GM12878 (cell line): ENCODE measurements around the gene FIBCD1. TPM values are rescaled to one million over a fixed set of nuclear protein-coding genes. Genes with fewer than 3 reads are reported as not detected.

Source experiments
- ATAC-seq: fragments of 200-7000 bp; cut with Tn5 transposase; 3 replicates; pipeline ENCODE4 v1.9.1; 2020; ENCODE audit warnings: mild to moderate bottlenecking, moderate library complexity
- BruUV-seq: library from RNA; stranded (reverse); fragments of 400-500 nt; replicated peaks from 2 replicates; lab custom pipeline; 2021; lab: Mats Ljungman, UMichigan
- CTCF ChIA-PET: fragments of 300-600 bp; sonication (Branson Sonifier 250); formaldehyde crosslinking; extraction: SDS; loops from one replicate; lab custom pipeline; 2021; ENCODE audit warnings: inconsistent platforms; lab: Yijun Ruan, JAX
- POLR2A ChIA-PET: fragments of 350-600 bp; formaldehyde crosslinking; extraction: SDS; loops from one replicate; lab custom pipeline; 2021; ENCODE audit warnings: inconsistent platforms; lab: Charles Lee
- RAD21 ChIA-PET: fragments of 300-600 bp; sonication (Branson Sonifier 250); formaldehyde crosslinking; loops from one replicate; lab custom pipeline; 2023; ENCODE audit warnings: antibody characterized with exemption; ENCODE audit not compliant: unreplicated experiment; lab: Charles Lee
- SMC1A ChIA-PET: fragments of 300-600 bp; sonication (Branson Sonifier 250); formaldehyde crosslinking; loops from one replicate; lab custom pipeline; 2023; ENCODE audit not compliant: unreplicated experiment, uncharacterized antibody; lab: Charles Lee
- DNase-seq: peaks from one replicate; pipeline ENCODE4 v3.0.0-alpha.2; 2011; ENCODE audit warnings: low read depth, low spot score
- FAIRE-seq: peaks from 3 replicates; lab custom pipeline; 2011; peaks lifted over from hg19 to GRCh38; lab: Jason Lieb, UNC
- H2AFZ ChIP-seq: 2 replicates; pipeline ENCODE4 v1.6.0; 2011; ENCODE audit warnings: low read depth, low read length, control low read depth; ENCODE audit not compliant: control insufficient read depth
- H3K27ac ChIP-seq: 2 replicates; pipeline ENCODE4 v1.5.1; 2011; ENCODE audit warnings: control low read depth; ENCODE audit not compliant: control insufficient read depth, insufficient read depth
- H3K27me3 ChIP-seq, 2 experiments: replicated peaks in 1 of 2; 2 replicates each; pipeline versions ENCODE4 v1.6.0 to v1.6.1; 2011; ENCODE audit warnings: low read length in 1 of 2; ENCODE audit not compliant: control insufficient read depth in 2 of 2, insufficient read depth in 2 of 2
- H3K36me3 ChIP-seq, 2 experiments: 2 replicates each; pipeline ENCODE4 v1.5.1; 2011; ENCODE audit warnings: low read length in 1 of 2; ENCODE audit not compliant: control insufficient read depth in 2 of 2, insufficient read depth in 2 of 2
- H3K4me1 ChIP-seq: 2 replicates; pipeline ENCODE4 v1.6.1; 2011; ENCODE audit warnings: mild to moderate bottlenecking, low read length, moderate library complexity, mixed read lengths; ENCODE audit not compliant: control insufficient read depth, insufficient read depth
- H3K4me2 ChIP-seq: 2 replicates; pipeline ENCODE4 v1.6.0; 2011; ENCODE audit warnings: control low read depth; ENCODE audit not compliant: control insufficient read depth, insufficient read depth
- H3K4me3 ChIP-seq: fragments of 200-600 bp; sonication (generic); 2 replicates; pipeline ENCODE4 v1.5.1; 2016
- H3K79me2 ChIP-seq: 2 replicates; pipeline ENCODE4 v1.6.0; 2011; ENCODE audit warnings: low read length; ENCODE audit not compliant: control insufficient read depth, insufficient read depth
- H3K9ac ChIP-seq: 2 replicates; pipeline ENCODE4 v1.8.0; 2011; ENCODE audit warnings: low read length, control low read depth, mixed read lengths; ENCODE audit not compliant: control insufficient read depth, insufficient read depth
- H3K9me3 ChIP-seq: replicated peaks from 3 replicates; pipeline ENCODE4 v1.5.1; 2011; ENCODE audit warnings: mild to moderate bottlenecking, low read length; ENCODE audit not compliant: control insufficient read depth, insufficient read depth
- H4K20me1 ChIP-seq: 2 replicates; pipeline ENCODE4 v1.6.0; 2011; ENCODE audit not compliant: control insufficient read depth, insufficient read depth
- BCL3 ChIP-seq: IDR thresholded peaks from 2 replicates; pipeline ENCODE4 v1.6.1; 2011; ENCODE audit warnings: borderline replicate concordance, low read depth, mild to moderate bottlenecking, moderate library complexity, low read length; ENCODE audit not compliant: insufficient read depth, poor library complexity, severe bottlenecking
- CBX5 ChIP-seq: sonication (generic); IDR thresholded peaks from 2 replicates; pipeline ENCODE4 v1.6.1; 2016; ENCODE audit warnings: low read depth, moderate library complexity, mild to moderate bottlenecking, inconsistent platforms
- CHD2 ChIP-seq: IDR thresholded peaks from 2 replicates; pipeline ENCODE4 v1.6.1; 2011; ENCODE audit warnings: low read depth, low read length, improper control_type of control experiment, borderline replicate concordance
- CHD4 ChIP-seq: fragments of 200-600 bp; sonication (generic); IDR thresholded peaks from 2 replicates; pipeline ENCODE4 v1.6.1; 2016; ENCODE audit warnings: mild to moderate bottlenecking
- ETV6 ChIP-seq, 2 experiments: fragments of 450-650 bp in 1 of 2; IDR thresholded peaks in 1 of 2; conservative IDR thresholded peaks in 1 of 2; 2 replicates each; pipeline ENCODE4 v1.6.1; 2014; ENCODE audit warnings: antibody characterized with exemption in 1 of 2, borderline replicate concordance in 1 of 2, low read depth in 1 of 2, mild to moderate bottlenecking in 1 of 2, moderate library complexity in 1 of 2
- FOXK2 ChIP-seq: fragments of 450-650 bp; IDR thresholded peaks from 2 replicates; pipeline ENCODE4 v1.6.1; 2017; ENCODE audit warnings: mild to moderate bottlenecking, moderate library complexity
- JUNB ChIP-seq: IDR thresholded peaks from 2 replicates; pipeline ENCODE4 v1.6.1; 2016; ENCODE audit warnings: antibody characterized with exemption, mild to moderate bottlenecking
- KDM1A ChIP-seq: fragments of 200-600 bp; sonication (generic); IDR thresholded peaks from 2 replicates; pipeline ENCODE4 v1.6.1; 2016; ENCODE audit warnings: borderline replicate concordance
- NFIC ChIP-seq: IDR thresholded peaks from 2 replicates; pipeline ENCODE4 v1.6.1; 2012; ENCODE audit warnings: low read depth, mild to moderate bottlenecking, inconsistent platforms, low read length, moderate library complexity
- PAX5 ChIP-seq: IDR thresholded peaks from 2 replicates; pipeline ENCODE4 v1.6.1; 2011; ENCODE audit warnings: low read depth, low read length, borderline replicate concordance
- POLR2A ChIP-seq: IDR thresholded peaks from 2 replicates; pipeline ENCODE4 v1.6.1; 2011; ENCODE audit warnings: low read depth, mild to moderate bottlenecking, low read length
- TARDBP ChIP-seq: IDR thresholded peaks from 2 replicates; pipeline ENCODE4 v1.6.1; 2016; ENCODE audit warnings: borderline replicate concordance
- YBX1 ChIP-seq: fragments of 450-650 bp; IDR thresholded peaks from 2 replicates; pipeline ENCODE4 v1.6.1; 2016; ENCODE audit warnings: antibody characterized with exemption
- ZNF622 ChIP-seq: fragments of 450-650 bp; IDR thresholded peaks from 2 replicates; pipeline ENCODE4 v1.6.1; 2017; ENCODE audit warnings: mild to moderate bottlenecking, inconsistent platforms
- WGBS: methylation state at CpG from one replicate; pipeline ENCODE4 v1.1.6; 2016; ENCODE audit warnings: low lambda C conversion rate; ENCODE audit not compliant: insufficient replicate concordance, insufficient coverage; ENCODE audit errors: missing lambda C conversion rate; 5-methylcytosine and 5-hydroxymethylcytosine counted together
- in situ Hi-C: fragments of 300-500 bp; cut with MboI; formaldehyde crosslinking; loops from 9 replicates; pipeline ENCODE4 v1.14.3; 2018; ENCODE audit warnings: mixed read lengths
- intact Hi-C: fragments of 100-400 bp; cut with micrococcal nuclease; formaldehyde crosslinking; loops from one replicate; pipeline ENCODE4 v1.14.2; 2022; ENCODE audit not compliant: unreplicated experiment
- polyA plus RNA-seq, 11 experiments: library from polyadenylated mRNA; depleted of rRNA in 4 of 11; unstranded in 6 of 11; stranded (reverse) in 5 of 11; fragments of >200 nt; fragmentation: Nextera tagmentation in 4 of 11; fragmentation: Illumina TruSeq in 1 of 11; extraction: Ambion mirVana in 4 of 11; extraction: Trizol in 1 of 11; gene quantifications; 1 replicate in 1 of 11; 2 replicates in 10 of 11; pipeline versions ENCODE4 v1.2.1 to v1.2.3, GENCODE V29; 2011 to 2016; ENCODE audit warnings: inconsistent platforms in 2 of 11, missing spikeins in 2 of 11, low read depth in 1 of 11
- total RNA-seq, 4 experiments: library from RNA; depleted of rRNA in 3 of 4; stranded (reverse); fragments of >200 nt in 3 of 4; fragmentation: Illumina TruSeq in 1 of 4; extraction: Trizol in 1 of 4; gene quantifications; 2 replicates each; pipeline versions ENCODE4 v1.2.1 to v1.2.3, GENCODE V29; 2013 to 2021
- TF ChIP-seq, protein P1 (sequence below): fragments of 450-650 bp; IDR thresholded peaks from 2 replicates; pipeline ENCODE4 v1.6.1; 2016; ENCODE audit warnings: mild to moderate bottlenecking

FIBCD1 gene
- total and polyA plus RNA-seq, 10 of the 15 experiments (the other 5 are each of a cell fraction or from before 2014, with no cell fraction given), result 0.04 to 0.95 (median 0.25) TPM; not detected in 6

DNA sequence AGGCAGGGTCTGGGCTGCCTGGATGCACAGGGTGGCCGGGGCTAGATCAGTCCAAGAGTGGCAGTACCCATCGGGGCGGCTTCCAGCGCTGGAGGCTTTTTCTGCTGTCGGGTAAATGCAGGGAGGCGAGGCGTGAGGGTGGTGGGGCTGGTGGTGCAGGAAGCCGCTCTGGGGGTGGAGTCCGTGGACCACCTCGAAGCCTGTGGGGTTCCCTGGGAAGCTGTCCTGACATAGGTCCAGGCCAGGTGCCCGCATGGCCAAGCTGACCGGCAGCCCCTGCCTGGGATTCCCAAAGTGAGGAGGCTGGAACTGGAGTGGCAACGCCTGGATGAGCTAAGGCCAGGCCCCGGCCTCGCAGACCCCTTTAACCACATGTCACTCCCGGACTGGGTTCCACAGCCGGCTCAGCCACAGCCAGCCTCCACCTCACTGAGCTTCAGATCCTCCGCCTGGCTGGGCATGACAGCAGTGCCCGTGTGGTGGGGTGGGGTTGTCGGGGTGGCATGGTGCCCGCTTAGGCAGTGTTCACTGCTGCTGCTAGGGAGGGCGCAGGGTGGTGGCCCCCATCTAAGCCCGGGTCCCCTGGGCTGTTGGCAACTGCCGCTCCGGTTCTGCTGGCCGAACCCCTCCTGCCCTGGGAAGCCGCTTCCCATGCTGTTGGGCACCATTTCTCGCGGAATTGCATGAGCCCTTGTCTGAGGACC lies 41.0 kb downstream of the FIBCD1 start:
- FAIRE-seq (no peak), ATAC-seq (no peak), DNase-seq (no peak)
- Histone ChIP-seq H3K27ac (no peak overlapping the region), H3K36me3 (peaks cover 0 to 2% of the 10 kb centered on the region in 2 experiments; a peak in 1 of 4 replicates), H3K9me3 (no peaks in the 10 kb centered on the region), H2AFZ (no peak overlapping the region), H3K27me3 (no peaks in the 10 kb centered on the region; a peak in 1 of 4 replicates), H3K4me3 (no peak overlapping the region), H4K20me1 (no peaks in the 10 kb centered on the region), H3K9ac (no peak overlapping the region), H3K79me2 (no peaks in the 10 kb centered on the region), H3K4me2 (no peak overlapping the region), H3K4me1 (no peaks in the 10 kb centered on the region)
- CTCF ChIA-PET, result interaction anchor here (0.6 kb wide), 1 partner anchor 192 kb away, joined by 3 read pairs; no protein-coding TSS in a partner anchor
- BruUV-seq, result no TSS peak
- RAD21 ChIA-PET, result no interaction called here
- POLR2A ChIA-PET, result no interaction called here
- in situ Hi-C loops (no loop called here), intact Hi-C loops (no loop called here)
- SMC1A ChIA-PET, result no interaction called here
- 59% methylated on average over 24 of the region's 29 CpGs for WGBS
- TF ChIP-seq ETV6 (conservative IDR thresholded peaks at IDR 0.05 in 1 of 2, IDR thresholded peaks at IDR 0.05 in 1 of 2; ENCODE audit: borderline replicate concordance in 1 of 2, low read depth in 1 of 2) (no peak), CHD4 (no peak)

DNA sequence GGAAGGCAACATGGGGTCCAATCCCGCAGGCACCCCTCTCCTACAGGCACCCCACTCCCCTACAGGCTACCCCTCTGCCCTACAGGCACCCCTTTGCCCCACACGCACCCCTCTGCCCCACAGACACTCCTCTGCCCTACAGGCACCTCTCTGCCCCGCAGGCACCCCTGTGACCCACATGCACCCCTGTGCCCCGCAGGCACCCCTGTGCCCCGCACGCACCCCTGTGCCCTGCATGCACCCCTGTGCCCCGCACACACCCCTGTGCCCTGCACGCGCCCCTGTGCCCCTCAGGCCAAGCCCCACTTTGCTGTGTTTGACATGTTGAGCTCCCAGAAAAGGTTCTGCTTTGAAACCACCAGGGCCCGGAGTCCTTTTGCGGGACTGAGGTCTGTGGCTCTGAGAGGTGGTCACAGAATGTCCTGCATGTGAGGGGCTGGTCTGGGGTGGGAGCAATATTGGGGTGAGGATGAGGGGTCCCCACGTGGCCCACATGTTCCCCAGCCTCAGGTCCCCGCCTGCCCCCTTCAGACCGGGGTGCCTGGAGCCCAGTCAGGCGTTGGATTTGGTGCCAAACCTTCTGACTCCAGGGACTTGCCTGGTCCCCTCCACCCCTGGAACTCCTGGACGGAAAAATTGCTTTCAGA lies 41.8 kb downstream of the FIBCD1 start:
- H3K79me2 ChIP-seq, result no peaks in the 10 kb centered on the region
- no peak overlapping the region for H2AFZ ChIP-seq
- ChIA-PET POLR2A (no interaction called here), SMC1A (no interaction called here), RAD21 (no interaction called here), CTCF (no interaction called here)
- H4K20me1 ChIP-seq, result no peaks in the 10 kb centered on the region
- no peak overlapping the region for H3K4me2 ChIP-seq
- in situ Hi-C loops, result no loop called here
- no peak for DNase-seq
- FAIRE-seq, result no peak
- intact Hi-C loops, result no loop called here
- 51% methylated on average over 14 of the region's 16 CpGs for WGBS
- H3K4me1 ChIP-seq, result no peaks in the 10 kb centered on the region
- no peaks in the 10 kb centered on the region for H3K9me3 ChIP-seq
- H3K4me3 ChIP-seq, result no peak overlapping the region
- BruUV-seq, result no TSS peak
- no peak overlapping the region for H3K27ac ChIP-seq
- ATAC-seq, result no peak
- H3K36me3 ChIP-seq, result peaks cover 0 to 2% of the 10 kb centered on the region in 2 experiments; a peak in 1 of 4 replicates
- no peak overlapping the region for H3K9ac ChIP-seq
- H3K27me3 ChIP-seq, result no peaks in the 10 kb centered on the region; a peak in 1 of 4 replicates
- no peak for TF ChIP-seq CHD2
- TF ChIP-seq CBX5, result no peak
- TF ChIP-seq TARDBP, result no peak
- no peak for TF ChIP-seq JUNB
- TF ChIP-seq ZNF622, result no peak
- TF ChIP-seq, protein P1, sequence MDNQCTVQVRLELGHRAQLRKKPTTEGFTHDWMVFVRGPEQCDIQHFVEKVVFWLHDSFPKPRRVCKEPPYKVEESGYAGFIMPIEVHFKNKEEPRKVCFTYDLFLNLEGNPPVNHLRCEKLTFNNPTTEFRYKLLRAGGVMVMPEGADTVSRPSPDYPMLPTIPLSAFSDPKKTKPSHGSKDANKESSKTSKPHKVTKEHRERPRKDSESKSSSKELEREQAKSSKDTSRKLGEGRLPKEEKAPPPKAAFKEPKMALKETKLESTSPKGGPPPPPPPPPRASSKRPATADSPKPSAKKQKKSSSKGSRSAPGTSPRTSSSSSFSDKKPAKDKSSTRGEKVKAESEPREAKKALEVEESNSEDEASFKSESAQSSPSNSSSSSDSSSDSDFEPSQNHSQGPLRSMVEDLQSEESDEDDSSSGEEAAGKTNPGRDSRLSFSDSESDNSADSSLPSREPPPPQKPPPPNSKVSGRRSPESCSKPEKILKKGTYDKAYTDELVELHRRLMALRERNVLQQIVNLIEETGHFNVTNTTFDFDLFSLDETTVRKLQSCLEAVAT, result no peak
- TF ChIP-seq YBX1, result no peak
- no peak for TF ChIP-seq NFIC
- TF ChIP-seq BCL3, result no peak
- TF ChIP-seq FOXK2, result no peak
- no peak for TF ChIP-seq KDM1A
- no peak for TF ChIP-seq POLR2A
- no peak for TF ChIP-seq PAX5
